ENCODE data around the gene TMIGD3.
A peak's percentile ranks its signal among the peaks of the same experiment; 100 is the strongest.

Gene TMIGD3

GRCh38 chr1:111507411-111508201, 4.2 kb upstream of the TMIGD3 start:
- TF ChIP-seq EZH2 (IDR thresholded peaks at IDR 0.05; ENCODE audit: borderline replicate concordance, low read depth, low read length, severe bottlenecking) (no peak), CTCF (IDR thresholded peaks at IDR 0.05; ENCODE audit: borderline replicate concordance, extremely low read depth, low read length, poor library complexity, severe bottlenecking) (peak; percentile 8)
- H3K9me3 ChIP-seq (ENCODE audit: insufficient read depth, low read length, severe bottlenecking): no peaks in the 10 kb centered on the region
- H3K27ac ChIP-seq (ENCODE audit: low read length): peak overlapping the region; percentile 93
- ATAC-seq (ENCODE audit: insufficient read depth, low read depth) (peak; percentile 70), DNase-seq (peak; percentile 67)
- H3K4me2 ChIP-seq (ENCODE audit: insufficient read depth, low read length): peak overlapping the region; percentile 69
- H3K4me1 ChIP-seq (ENCODE audit: insufficient read depth, low read length): peaks cover 41% of the 10 kb centered on the region
- peak overlapping the region; percentile 57 for H3K9ac ChIP-seq (ENCODE audit: low read depth, low read length)
- H3K27me3 ChIP-seq (ENCODE audit: insufficient read depth, low read length, poor library complexity): no peaks in the 10 kb centered on the region
- no peaks in the 10 kb centered on the region for H4K20me1 ChIP-seq (ENCODE audit: insufficient read depth, low read length)
- H2AFZ ChIP-seq (ENCODE audit: low read depth, low read length): peak overlapping the region; percentile 96
- H3K4me3 ChIP-seq (ENCODE audit: low read depth in 1 of 2, low read length in 2 of 2): peak overlapping the region in 1 of 2 experiments; percentile 52; a peak in 2 of 4 replicates
- H3K79me2 ChIP-seq (ENCODE audit: insufficient read depth, low read length): no peaks in the 10 kb centered on the region
- H3K36me3 ChIP-seq (ENCODE audit: insufficient read depth, low read length): no peaks in the 10 kb centered on the region

GRCh38 chr1:111506561-111506960, 3.1 kb upstream of the TMIGD3 start:
- Histone ChIP-seq H3K27ac (ENCODE audit: low read length) (no peak overlapping the region), H3K9me3 (ENCODE audit: insufficient read depth, low read length, severe bottlenecking) (no peaks in the 10 kb centered on the region), H2AFZ (ENCODE audit: low read depth, low read length) (no peak overlapping the region), H3K9ac (ENCODE audit: low read depth, low read length) (no peak overlapping the region), H3K4me3 (ENCODE audit: low read depth in 1 of 2, low read length in 2 of 2) (no peak overlapping the region), H3K4me2 (ENCODE audit: insufficient read depth, low read length) (no peak overlapping the region), H3K36me3 (ENCODE audit: insufficient read depth, low read length) (no peaks in the 10 kb centered on the region), H3K4me1 (ENCODE audit: insufficient read depth, low read length) (peaks cover 41% of the 10 kb centered on the region), H4K20me1 (ENCODE audit: insufficient read depth, low read length) (no peaks in the 10 kb centered on the region), H3K27me3 (ENCODE audit: insufficient read depth, low read length, poor library complexity) (no peaks in the 10 kb centered on the region), H3K79me2 (ENCODE audit: insufficient read depth, low read length) (no peaks in the 10 kb centered on the region)
- no peak for DNase-seq
- TF ChIP-seq EZH2 (IDR thresholded peaks at IDR 0.05; ENCODE audit: borderline replicate concordance, low read depth, low read length, severe bottlenecking) (no peak), CTCF (IDR thresholded peaks at IDR 0.05; ENCODE audit: borderline replicate concordance, extremely low read depth, low read length, poor library complexity, severe bottlenecking) (no peak)
- ATAC-seq (ENCODE audit: insufficient read depth, low read depth): no peak

GRCh38 chr1:111505641-111506119, 2.2 kb upstream of the TMIGD3 start:
- no peak overlapping the region for H3K4me3 ChIP-seq (ENCODE audit: low read depth in 1 of 2, low read length in 2 of 2)
- no peaks in the 10 kb centered on the region for H4K20me1 ChIP-seq (ENCODE audit: insufficient read depth, low read length)
- DNase-seq: no peak
- H3K27ac ChIP-seq (ENCODE audit: low read length): no peak overlapping the region
- ATAC-seq (ENCODE audit: insufficient read depth, low read depth): no peak
- H3K79me2 ChIP-seq (ENCODE audit: insufficient read depth, low read length): no peaks in the 10 kb centered on the region
- H3K4me2 ChIP-seq (ENCODE audit: insufficient read depth, low read length): no peak overlapping the region
- H3K4me1 ChIP-seq (ENCODE audit: insufficient read depth, low read length): peaks cover 41% of the 10 kb centered on the region
- TF ChIP-seq CTCF (IDR thresholded peaks at IDR 0.05; ENCODE audit: borderline replicate concordance, extremely low read depth, low read length, poor library complexity, severe bottlenecking) (no peak), EZH2 (IDR thresholded peaks at IDR 0.05; ENCODE audit: borderline replicate concordance, low read depth, low read length, severe bottlenecking) (no peak)
- no peaks in the 10 kb centered on the region for H3K27me3 ChIP-seq (ENCODE audit: insufficient read depth, low read length, poor library complexity)
- H3K9me3 ChIP-seq (ENCODE audit: insufficient read depth, low read length, severe bottlenecking): no peaks in the 10 kb centered on the region
- no peak overlapping the region for H3K9ac ChIP-seq (ENCODE audit: low read depth, low read length)
- no peaks in the 10 kb centered on the region for H3K36me3 ChIP-seq (ENCODE audit: insufficient read depth, low read length)
- peak overlapping the region; percentile 53; the same call in 1 of the 2 replicates for H2AFZ ChIP-seq (ENCODE audit: low read depth, low read length)

All from DND-41 (cell line).